Measurements from ENCODE around the gene ZNF568.

Gene ZNF568

GRCh38 chr19:36915992-36916830 is at the start of gene ZNF568, which contains the start of gene ZNF829:
TSS of gene ZNF568 (plus strand) at chr19:36916332. CDS start at chr19:36922771, 6,439 bp downstream.
TSS of gene ZNF829 (minus strand) at chr19:36916291. CDS start at chr19:36915167, 1,124 bp downstream.
- DNase-seq (ENCODE audit: low spot score), result peak; percentile 92

- no peak for DNase-seq (ENCODE audit: low spot score)
Observed at GRCh38 chr19:36876993-36877938, 38.9 kb upstream of the ZNF568 start.

- DNase-seq (ENCODE audit: low spot score), result no peak
Observed at GRCh38 chr19:36891768-36892357, 24.3 kb upstream of the ZNF568 start.

GRCh38 chr19:36894849-36895383 is 21.2 kb upstream of the ZNF568 start:
- no peak for DNase-seq (ENCODE audit: low spot score)

GRCh38 chr19:36898422-36898821 is 17.7 kb upstream of the ZNF568 start:
- no peak for DNase-seq (ENCODE audit: low spot score)

GRCh38 chr19:36916991-36917390 is 859 bp downstream of the ZNF568 start:
- DNase-seq (ENCODE audit: low spot score), result peak; percentile 59

- no peak for DNase-seq (ENCODE audit: low spot score)
Observed at GRCh38 chr19:36918090-36918489, 2.0 kb downstream of the ZNF568 start.

GRCh38 chr19:36931684-36932083 is 15.6 kb downstream of the ZNF568 start:
- no peak for DNase-seq (ENCODE audit: low spot score)

- peak; percentile 6 for DNase-seq (ENCODE audit: low spot score)
Observed at GRCh38 chr19:36939153-36939552, 23.0 kb downstream of the ZNF568 start.

GRCh38 chr19:36950335-36951119 is 34.4 kb downstream of the ZNF568 start:
- no peak for DNase-seq (ENCODE audit: low spot score)

GRCh38 chr19:36962346-36962745 is 46.2 kb downstream of the ZNF568 start:
- DNase-seq (ENCODE audit: low spot score), result no peak

GRCh38 chr19:36963280-36963679 is 47.1 kb downstream of the ZNF568 start:
- DNase-seq (ENCODE audit: low spot score), result no peak

GRCh38 chr19:36972571-36972970 is 56.4 kb downstream of the ZNF568 start:
- DNase-seq (ENCODE audit: low spot score), result no peak

- peak; percentile 93 for DNase-seq (ENCODE audit: low spot score)
Observed at GRCh38 chr19:36973021-36973843, 57.1 kb downstream of the ZNF568 start.

- DNase-seq (ENCODE audit: low spot score), result no peak
Observed at GRCh38 chr19:36973844-36974195, 57.7 kb downstream of the ZNF568 start.

- DNase-seq (ENCODE audit: low spot score), result no peak
Observed at GRCh38 chr19:36986131-36986530, 70.0 kb downstream of the ZNF568 start.

- DNase-seq (ENCODE audit: low spot score), result no peak
Observed at GRCh38 chr19:36986601-36987000, 70.5 kb downstream of the ZNF568 start.

GRCh38 chr19:36987091-36987490 is 71.0 kb downstream of the ZNF568 start:
- no peak for DNase-seq (ENCODE audit: low spot score)

- DNase-seq (ENCODE audit: low spot score), result no peak
Observed at GRCh38 chr19:36997152-36997842, 81.2 kb downstream of the ZNF568 start.

GRCh38 chr19:36997843-36998235 is 81.7 kb downstream of the ZNF568 start:
- DNase-seq (ENCODE audit: low spot score), result no peak
